Measurements from ENCODE around the gene SLC16A13.
"Not testable (repeated sequence)": the region's sequence is repeated elsewhere in the genome, so short reads cannot be mapped to it uniquely, and the experiment has no call there.

SLC16A13 gene

GRCh38 chr17:7029096-7029495, 6.7 kb upstream of the SLC16A13 start:
- DNase-seq (ENCODE audit: low spot score), result no peak

GRCh38 chr17:7029659-7030058, 6.2 kb upstream of the SLC16A13 start:
- DNase-seq (ENCODE audit: low spot score), result no peak

- no peak for DNase-seq (ENCODE audit: low spot score)
Observed at GRCh38 chr17:7034955-7035590, 742 bp upstream of the SLC16A13 start.

GRCh38 chr17:7038025-7038862, 2.4 kb downstream of the SLC16A13 start:
- DNase-seq (ENCODE audit: low spot score), result no peak

- no peak for DNase-seq (ENCODE audit: low spot score)
Observed at GRCh38 chr17:7039832-7040231, 4.0 kb downstream of the SLC16A13 start.

- no peak for DNase-seq (ENCODE audit: low spot score)
Observed at GRCh38 chr17:7041607-7042500, 6.0 kb downstream of the SLC16A13 start.

- DNase-seq (ENCODE audit: low spot score), result no peak
Observed at GRCh38 chr17:7042501-7043181, 6.8 kb downstream of the SLC16A13 start.

GRCh38 chr17:7043182-7043496, 7.3 kb downstream of the SLC16A13 start:
- DNase-seq (ENCODE audit: low spot score), result no peak

- no peak for DNase-seq (ENCODE audit: low spot score)
Observed at GRCh38 chr17:7043497-7044198, 7.8 kb downstream of the SLC16A13 start, which contains the start of gene SLC16A11. Gene SLC16A11, minus strand, starts transcription at chr17:7044092. Its CDS starts 579 bp downstream, at chr17:7043513.

GRCh38 chr17:7045492-7046126, 9.8 kb downstream of the SLC16A13 start:
- peak; percentile 55 for DNase-seq (ENCODE audit: low spot score)

- DNase-seq (ENCODE audit: low spot score), result no peak
Observed at GRCh38 chr17:7046127-7046724, 10.4 kb downstream of the SLC16A13 start.

- DNase-seq (ENCODE audit: low spot score), result not testable (repeated sequence)
Observed at GRCh38 chr17:7046725-7047397, 11.0 kb downstream of the SLC16A13 start.

- DNase-seq (ENCODE audit: low spot score), result no peak
Observed at GRCh38 chr17:7047566-7047965, 11.8 kb downstream of the SLC16A13 start.

- DNase-seq (ENCODE audit: low spot score), result no peak
Observed at GRCh38 chr17:7048968-7049367, 13.2 kb downstream of the SLC16A13 start.

- DNase-seq (ENCODE audit: low spot score), result not testable (repeated sequence)
Observed at GRCh38 chr17:7050583-7050982, 14.8 kb downstream of the SLC16A13 start.

- DNase-seq (ENCODE audit: low spot score), result no peak
Observed at GRCh38 chr17:7056386-7056785, 20.6 kb downstream of the SLC16A13 start.

- DNase-seq (ENCODE audit: low spot score), result no peak
Observed at GRCh38 chr17:7058831-7059447, 23.1 kb downstream of the SLC16A13 start.

- no peak for DNase-seq (ENCODE audit: low spot score)
Observed at GRCh38 chr17:7060165-7060891, 24.5 kb downstream of the SLC16A13 start.

Measured in globus pallidus (tissue), 1 donor.